Suprapubic skin (tissue), 3 donors: ENCODE measurements around the gene CXCR1.

ENCODE experiments used
- POLR2A ChIP-seq, 2 donors: fragments of 450-650 bp; IDR thresholded peaks; one replicate each; pipeline ENCODE4 v1.6.1; 2017; ENCODE audit warnings: antibody characterized with exemption in 2 of 2, mild to moderate bottlenecking in 2 of 2, moderate library complexity in 2 of 2
- TF ChIP-seq, protein P1 (sequence below), 2 donors: fragments of 200-600 bp in 1 of 2; fragments of 450-650 bp in 1 of 2; sonication (generic) in 1 of 2; IDR thresholded peaks; one replicate each; pipeline ENCODE4 v1.5.1; 2016 to 2019; ENCODE audit warnings: antibody characterized with exemption in 2 of 2, mild to moderate bottlenecking in 1 of 2, moderate library complexity in 1 of 2

GRCh38 chr2:218192902-218193430 lies 26.2 kb upstream of the CXCR1 start:
- TF ChIP-seq POLR2A (IDR thresholded peaks at IDR 0.05), result no peak
- TF ChIP-seq, protein P1, sequence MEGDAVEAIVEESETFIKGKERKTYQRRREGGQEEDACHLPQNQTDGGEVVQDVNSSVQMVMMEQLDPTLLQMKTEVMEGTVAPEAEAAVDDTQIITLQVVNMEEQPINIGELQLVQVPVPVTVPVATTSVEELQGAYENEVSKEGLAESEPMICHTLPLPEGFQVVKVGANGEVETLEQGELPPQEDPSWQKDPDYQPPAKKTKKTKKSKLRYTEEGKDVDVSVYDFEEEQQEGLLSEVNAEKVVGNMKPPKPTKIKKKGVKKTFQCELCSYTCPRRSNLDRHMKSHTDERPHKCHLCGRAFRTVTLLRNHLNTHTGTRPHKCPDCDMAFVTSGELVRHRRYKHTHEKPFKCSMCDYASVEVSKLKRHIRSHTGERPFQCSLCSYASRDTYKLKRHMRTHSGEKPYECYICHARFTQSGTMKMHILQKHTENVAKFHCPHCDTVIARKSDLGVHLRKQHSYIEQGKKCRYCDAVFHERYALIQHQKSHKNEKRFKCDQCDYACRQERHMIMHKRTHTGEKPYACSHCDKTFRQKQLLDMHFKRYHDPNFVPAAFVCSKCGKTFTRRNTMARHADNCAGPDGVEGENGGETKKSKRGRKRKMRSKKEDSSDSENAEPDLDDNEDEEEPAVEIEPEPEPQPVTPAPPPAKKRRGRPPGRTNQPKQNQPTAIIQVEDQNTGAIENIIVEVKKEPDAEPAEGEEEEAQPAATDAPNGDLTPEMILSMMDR (IDR thresholded peaks at IDR 0.05), result no peak
